ENCODE measurements around the gene SLC9A3. TPM values are rescaled to one million over a fixed set of nuclear protein-coding genes. Genes with fewer than 3 reads are reported as not detected.

The SLC9A3 gene
- total RNA-seq, 1 donor from 2014 or later: 1.1 TPM

- Histone ChIP-seq H3K27ac (no peak overlapping the region), H3K4me1 (peaks cover 14% of the 10 kb centered on the region), H3K4me3 (no peak overlapping the region), H3K27me3 (ENCODE audit: low read depth) (peaks cover 93% of the 10 kb centered on the region), H3K9me3 (no peaks in the 10 kb centered on the region), H3K36me3 (no peaks in the 10 kb centered on the region)
- TF ChIP-seq, protein P1, sequence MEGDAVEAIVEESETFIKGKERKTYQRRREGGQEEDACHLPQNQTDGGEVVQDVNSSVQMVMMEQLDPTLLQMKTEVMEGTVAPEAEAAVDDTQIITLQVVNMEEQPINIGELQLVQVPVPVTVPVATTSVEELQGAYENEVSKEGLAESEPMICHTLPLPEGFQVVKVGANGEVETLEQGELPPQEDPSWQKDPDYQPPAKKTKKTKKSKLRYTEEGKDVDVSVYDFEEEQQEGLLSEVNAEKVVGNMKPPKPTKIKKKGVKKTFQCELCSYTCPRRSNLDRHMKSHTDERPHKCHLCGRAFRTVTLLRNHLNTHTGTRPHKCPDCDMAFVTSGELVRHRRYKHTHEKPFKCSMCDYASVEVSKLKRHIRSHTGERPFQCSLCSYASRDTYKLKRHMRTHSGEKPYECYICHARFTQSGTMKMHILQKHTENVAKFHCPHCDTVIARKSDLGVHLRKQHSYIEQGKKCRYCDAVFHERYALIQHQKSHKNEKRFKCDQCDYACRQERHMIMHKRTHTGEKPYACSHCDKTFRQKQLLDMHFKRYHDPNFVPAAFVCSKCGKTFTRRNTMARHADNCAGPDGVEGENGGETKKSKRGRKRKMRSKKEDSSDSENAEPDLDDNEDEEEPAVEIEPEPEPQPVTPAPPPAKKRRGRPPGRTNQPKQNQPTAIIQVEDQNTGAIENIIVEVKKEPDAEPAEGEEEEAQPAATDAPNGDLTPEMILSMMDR (IDR thresholded peaks at IDR 0.05): no peak
- peak; percentile 36 for DNase-seq
- ATAC-seq: peak; percentile 48 to 68
- intact Hi-C loops (cut with DNase I): no loop called here
These were observed 6.0 kb upstream of the SLC9A3 start for GRCh38 chr5:530001-530955.

GRCh38 chr5:528629-529511, 4.6 kb upstream of the SLC9A3 start:
- H3K36me3 ChIP-seq: no peaks in the 10 kb centered on the region
- no peak overlapping the region for H3K27ac ChIP-seq
- H3K27me3 ChIP-seq (ENCODE audit: low read depth): peaks cover 90% of the 10 kb centered on the region
- H3K4me1 ChIP-seq: peaks cover 15% of the 10 kb centered on the region
- ATAC-seq (no peak), DNase-seq (peak; percentile 41)
- TF ChIP-seq, protein P1 (IDR thresholded peaks at IDR 0.05): no peak
- intact Hi-C loops (cut with DNase I): no loop called here
- no peak overlapping the region for H3K4me3 ChIP-seq
- no peaks in the 10 kb centered on the region for H3K9me3 ChIP-seq

DNA sequence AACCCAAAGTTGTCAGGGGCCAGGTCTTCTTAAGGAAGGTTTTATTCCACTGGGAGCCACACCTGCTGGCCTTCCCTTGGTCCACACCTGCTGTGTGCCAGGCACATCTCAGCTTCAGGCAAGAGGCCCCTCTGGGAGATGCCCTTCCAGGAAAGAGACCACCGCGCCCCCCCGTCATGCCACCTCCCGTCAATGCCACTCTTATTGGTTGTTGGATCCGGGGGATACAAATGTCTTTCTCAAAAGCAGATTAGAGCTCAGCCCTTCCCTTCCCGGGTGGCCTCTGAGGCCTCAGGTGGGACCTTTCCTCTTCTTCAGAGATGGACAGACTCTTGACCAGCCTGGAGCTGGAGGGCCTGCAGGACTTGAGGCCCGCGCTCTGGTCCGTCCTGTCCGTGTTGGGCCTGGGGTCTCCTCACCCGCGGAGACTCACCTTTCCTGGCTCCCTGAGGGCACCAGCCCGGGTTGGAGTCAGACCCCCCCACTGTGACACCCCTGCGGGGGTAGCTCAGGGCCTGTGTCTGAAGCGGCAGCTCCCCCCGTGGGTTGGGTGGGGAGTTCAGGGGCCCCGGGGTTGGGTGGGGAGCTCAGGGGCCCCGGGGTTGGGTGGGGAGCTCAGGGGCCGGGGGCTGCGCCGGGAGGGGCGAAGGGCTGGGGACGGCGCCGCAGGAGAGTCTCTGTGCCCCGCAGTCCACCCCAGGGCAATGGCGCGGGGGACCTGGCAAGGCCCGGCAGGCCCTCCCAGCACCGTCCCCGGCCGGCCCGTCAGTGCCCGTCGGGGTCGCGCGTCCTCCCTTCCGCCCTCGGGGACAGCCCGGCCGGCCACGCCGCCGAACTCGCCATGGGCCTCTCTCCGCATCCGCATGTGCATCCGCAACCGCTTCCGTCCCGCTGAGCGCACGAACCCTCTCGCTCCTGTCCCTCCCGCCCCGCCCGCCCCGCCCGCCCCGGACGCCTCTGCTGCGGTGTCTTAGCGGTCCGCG, 3.7 kb upstream of the SLC9A3 start:
- intact Hi-C loops (cut with DNase I): no loop called here
- DNase-seq (peak; percentile 41), ATAC-seq (no peak)
- H3K36me3 ChIP-seq: no peaks in the 10 kb centered on the region
- TF ChIP-seq, protein P1 (IDR thresholded peaks at IDR 0.05): no peak
- H3K4me1 ChIP-seq: peaks cover 24% of the 10 kb centered on the region
- H3K9me3 ChIP-seq: no peaks in the 10 kb centered on the region
- H3K27me3 ChIP-seq (ENCODE audit: low read depth): peaks cover 90% of the 10 kb centered on the region
- H3K27ac ChIP-seq: no peak overlapping the region
- H3K4me3 ChIP-seq: no peak overlapping the region

GRCh38 chr5:526456-527088, 2.3 kb upstream of the SLC9A3 start:
- Histone ChIP-seq H3K4me3 (no peak overlapping the region), H3K27ac (no peak overlapping the region), H3K27me3 (ENCODE audit: low read depth) (peaks cover 90% of the 10 kb centered on the region), H3K36me3 (no peaks in the 10 kb centered on the region), H3K9me3 (no peaks in the 10 kb centered on the region), H3K4me1 (peaks cover 24% of the 10 kb centered on the region)
- intact Hi-C loops (cut with DNase I): no loop called here
- TF ChIP-seq, protein P1 (IDR thresholded peaks at IDR 0.05): no peak
- DNase-seq (peak; percentile 14), ATAC-seq (no peak)

Data from lower lobe of right lung (tissue), 2 donors.